CD8-positive, alpha-beta memory T cell (primary cell): ENCODE results near the gene SSR2. TPM values are rescaled to one million over a fixed set of nuclear protein-coding genes. Genes with fewer than 3 reads are reported as not detected.

Experiments
- CTCF ChIA-PET: fragments of 350-600 bp; sonication (Branson Sonifier 250); formaldehyde crosslinking; loops from one replicate; lab custom pipeline; 2021; ENCODE audit warnings: antibody characterized with exemption; lab: Charles Lee
- POLR2A ChIA-PET: fragments of 350-600 bp; sonication (Branson Sonifier 250); formaldehyde crosslinking; loops from one replicate; lab custom pipeline; 2021; ENCODE audit warnings: antibody characterized with exemption; lab: Charles Lee
- DNase-seq, 5 donors: peaks; one replicate each; pipeline versions ENCODE4 v3.0.0 to v3.0.0-alpha.2; 2020 to 2022; ENCODE audit warnings: mixed read lengths in 1 of 5
- H3K27ac ChIP-seq: one replicate; pipeline ENCODE4 v1.7.0; 2013; ENCODE audit warnings: low read depth, mild to moderate bottlenecking, low read length, moderate library complexity
- H3K27me3 ChIP-seq: 2 replicates; pipeline ENCODE4 v1.7.0; 2013; ENCODE audit warnings: low read length, mild to moderate bottlenecking; ENCODE audit not compliant: insufficient read depth, poor library complexity, severe bottlenecking
- H3K36me3 ChIP-seq: 2 replicates; pipeline ENCODE4 v1.7.0; 2013; ENCODE audit warnings: mild to moderate bottlenecking, low read length, moderate library complexity; ENCODE audit not compliant: insufficient read depth
- H3K4me1 ChIP-seq: 2 replicates; pipeline ENCODE4 v1.7.0; 2013; ENCODE audit warnings: mild to moderate bottlenecking, low read length, moderate library complexity; ENCODE audit not compliant: insufficient read depth
- H3K4me3 ChIP-seq: 2 replicates; pipeline ENCODE4 v1.7.0; 2013; ENCODE audit warnings: mild to moderate bottlenecking, low read length
- H3K9me3 ChIP-seq: 2 replicates; pipeline ENCODE4 v1.7.0; 2013; ENCODE audit warnings: mild to moderate bottlenecking, low read length
- H3K27ac Mint-ChIP-seq, 8 donors: one replicate each; pipeline ENCODE4 v1.8.0; 2020 to 2021; ENCODE audit warnings: mixed read lengths in 8 of 8, mild to moderate bottlenecking in 6 of 8, inconsistent platforms in 3 of 8, moderate library complexity in 3 of 8
- H3K27me3 Mint-ChIP-seq, 2 donors: one replicate each; pipeline ENCODE4 v1.8.0; 2020 to 2021; ENCODE audit warnings: mixed read lengths in 2 of 2, mild to moderate bottlenecking in 1 of 2, moderate library complexity in 1 of 2
- H3K36me3 Mint-ChIP-seq, 3 donors: one replicate each; pipeline ENCODE4 v1.8.0; 2020 to 2021; ENCODE audit warnings: mixed read lengths in 3 of 3, inconsistent platforms in 1 of 3, mild to moderate bottlenecking in 1 of 3
- H3K4me1 Mint-ChIP-seq, 3 donors: one replicate each; pipeline ENCODE4 v1.8.0; 2020 to 2021; ENCODE audit warnings: mixed read lengths in 3 of 3, inconsistent platforms in 1 of 3, mild to moderate bottlenecking in 1 of 3
- H3K4me3 Mint-ChIP-seq, 7 donors: one replicate each; pipeline ENCODE4 v1.8.0; 2020 to 2021; ENCODE audit warnings: mixed read lengths in 7 of 7, mild to moderate bottlenecking in 6 of 7, moderate library complexity in 4 of 7, inconsistent platforms in 2 of 7
- H3K9me3 Mint-ChIP-seq, 5 donors: one replicate each; pipeline ENCODE4 v1.8.0; 2020 to 2022; ENCODE audit warnings: mixed read lengths in 5 of 5, mild to moderate bottlenecking in 3 of 5, moderate library complexity in 2 of 5, inconsistent platforms in 1 of 5
- polyA plus RNA-seq: library from polyadenylated mRNA; unstranded; fragments of 300-500 nt; fragmentation: Illumina TruSeq; gene quantifications from one replicate; pipeline ENCODE4 v1.2.3, GENCODE V29; 2021
- total RNA-seq, 2 experiments: library from RNA; stranded (reverse); gene quantifications; one replicate each; pipeline ENCODE4 v1.2.3, GENCODE V29; 2021

Gene SSR2
- total and polyA plus RNA-seq, 3 experiments from 2014 or later, result 187 to 380 (median 190) TPM

DNA sequence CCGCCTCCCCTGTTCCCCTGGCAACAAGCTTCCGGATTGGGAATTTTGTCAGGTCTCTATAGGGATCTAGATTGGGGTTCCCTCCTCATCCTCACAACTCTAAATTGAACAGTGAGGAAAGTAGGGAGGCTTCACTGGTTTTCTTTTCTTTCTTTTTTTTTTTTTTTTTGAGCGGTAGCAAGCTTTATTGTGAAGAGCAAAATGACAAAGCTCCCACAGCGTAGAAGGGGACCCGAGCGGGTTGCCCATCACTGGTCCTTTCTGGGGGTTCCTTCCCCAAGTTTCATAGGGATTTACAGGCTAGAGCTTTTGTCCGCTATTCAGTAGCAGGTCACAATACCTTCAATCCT is 52.7 kb downstream of the SSR2 start:
- Mint-ChIP-seq H3K27me3 (no peaks in the 10 kb centered on the region), H3K27ac (peak overlapping the region; percentile 78 to 95 (median 91)), H3K4me1 (peaks cover 67 to 73% (median 71%) of the 10 kb centered on the region in 3 donors), H3K9me3 (no peaks in the 10 kb centered on the region), H3K4me3 (peak overlapping the region; percentile 52 to 76 (median 67)), H3K36me3 (peaks cover 0 to 82% (median 9%) of the 10 kb centered on the region in 3 donors)
- Histone ChIP-seq H3K36me3 (peaks cover 35% of the 10 kb centered on the region), H3K27ac (no peak overlapping the region), H3K9me3 (no peaks in the 10 kb centered on the region), H3K27me3 (no peaks in the 10 kb centered on the region), H3K4me3 (peak overlapping the region; percentile 15), H3K4me1 (peaks cover 70% of the 10 kb centered on the region)
- ChIA-PET CTCF (interaction anchor here (1.0 to 3.9 kb wide), 6 partner anchors 10 to 38 kb away, joined by 3 to 34 read pairs (median 4); partner anchors contain the start of gene ARHGEF2), POLR2A (interaction anchor here (0.7 to 3.3 kb wide), 4 partner anchors 9 to 22 kb away, joined by 3 to 31 read pairs (median 3); partner anchors contain the start of gene ARHGEF2)
- DNase-seq, result no peak

DNA sequence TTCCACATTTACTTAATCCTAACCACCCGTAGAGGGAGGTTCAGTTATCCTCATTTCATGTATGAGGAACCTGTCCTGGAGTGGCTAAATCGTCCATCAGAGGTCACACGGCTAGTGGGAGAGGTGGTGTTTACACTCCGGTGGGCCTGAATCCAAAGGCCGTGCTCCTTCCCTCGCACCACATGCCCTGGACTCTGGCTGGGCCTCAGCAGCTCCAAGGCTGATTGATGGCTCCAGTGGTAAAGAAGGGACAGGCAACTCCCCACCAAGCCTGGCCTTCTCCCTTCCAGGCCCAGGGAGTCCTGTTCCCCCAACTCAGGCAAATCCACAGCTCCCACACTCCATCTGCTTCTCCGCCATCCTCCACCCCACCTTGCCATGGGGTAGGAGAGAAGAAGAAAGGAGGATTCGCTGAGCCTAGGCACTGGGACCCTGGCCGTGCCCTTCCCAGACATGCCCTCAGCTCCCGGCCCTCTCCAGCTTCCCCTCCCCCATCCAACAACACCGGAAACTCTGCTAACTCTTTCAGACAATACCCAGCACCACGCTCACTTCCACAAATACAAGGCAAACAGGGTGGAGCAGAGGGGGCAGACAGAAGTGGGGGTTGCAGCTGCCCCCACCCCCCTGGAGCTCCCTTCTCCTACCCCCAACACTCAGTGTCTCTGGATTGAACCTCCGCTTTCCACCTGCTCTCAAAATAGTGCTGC is 53.3 kb downstream of the SSR2 start:
- CTCF ChIA-PET, result interaction anchor here (1.4 to 3.9 kb wide), 4 partner anchors 10 to 37 kb away, joined by 4 to 34 read pairs (median 8); partner anchors contain the start of gene ARHGEF2
- Mint-ChIP-seq H3K36me3 (peaks cover 0 to 82% (median 8%) of the 10 kb centered on the region in 3 donors), H3K27me3 (no peaks in the 10 kb centered on the region), H3K4me3 (peak overlapping the region; percentile 45 to 69 (median 64)), H3K9me3 (no peaks in the 10 kb centered on the region), H3K27ac (peak overlapping the region; percentile 78 to 95 (median 91)), H3K4me1 (peaks cover 65 to 73% (median 66%) of the 10 kb centered on the region in 3 donors)
- Histone ChIP-seq H3K27ac (no peak overlapping the region), H3K27me3 (no peaks in the 10 kb centered on the region), H3K36me3 (peaks cover 40% of the 10 kb centered on the region), H3K9me3 (no peaks in the 10 kb centered on the region), H3K4me3 (peak overlapping the region; percentile 15), H3K4me1 (peaks cover 69% of the 10 kb centered on the region)
- POLR2A ChIA-PET, result interaction anchor here (0.7 to 3.3 kb wide), 4 partner anchors 10 to 22 kb away, joined by 3 to 31 read pairs (median 3); partner anchors contain the start of gene ARHGEF2
- peak in 1 of 5 donors; percentile 59 for DNase-seq

DNA sequence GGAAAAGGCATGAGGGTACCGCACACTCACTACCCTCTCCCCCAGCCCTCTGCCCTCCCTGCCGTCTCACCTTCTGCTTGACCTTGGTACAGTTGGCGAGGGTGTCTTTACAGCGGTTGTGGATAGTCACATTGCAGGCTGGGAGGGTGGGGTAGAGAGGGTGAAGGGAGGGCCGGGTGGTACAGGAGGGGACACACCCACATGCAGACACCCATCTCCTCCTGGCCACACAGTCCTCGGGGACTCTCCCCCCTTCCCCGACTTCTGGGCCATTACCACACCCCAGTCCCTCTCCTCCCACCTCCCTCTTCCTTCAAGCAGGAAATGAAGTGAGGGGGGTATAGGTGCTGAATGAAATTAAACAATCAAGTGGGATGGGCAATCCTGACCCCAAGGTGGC is 54.0 kb downstream of the SSR2 start:
- CTCF ChIA-PET, result interaction anchor here (3.0 to 3.9 kb wide), 2 partner anchors 11 to 22 kb away, joined by 12 to 34 read pairs; partner anchors contain the start of gene ARHGEF2
- Histone ChIP-seq H3K4me3 (no peak overlapping the region), H3K4me1 (peaks cover 62% of the 10 kb centered on the region), H3K27me3 (no peaks in the 10 kb centered on the region), H3K9me3 (no peaks in the 10 kb centered on the region), H3K36me3 (peaks cover 47% of the 10 kb centered on the region), H3K27ac (no peak overlapping the region)
- peak overlapping the region in 3 of 7 donors; percentile 47 to 64 (median 60) for H3K4me3 Mint-ChIP-seq
- peaks cover 62 to 73% (median 62%) of the 10 kb centered on the region in 3 donors for H3K4me1 Mint-ChIP-seq
- H3K27ac Mint-ChIP-seq, result peak overlapping the region; percentile 80 to 95 (median 88)
- no peaks in the 10 kb centered on the region for H3K27me3 Mint-ChIP-seq
- H3K9me3 Mint-ChIP-seq, result no peaks in the 10 kb centered on the region
- POLR2A ChIA-PET, result interaction anchor here (1.4 to 3.3 kb wide), 2 partner anchors 10 to 23 kb away, joined by 3 to 31 read pairs; partner anchors contain the start of gene ARHGEF2
- peaks cover 0 to 83% (median 8%) of the 10 kb centered on the region in 3 donors for H3K36me3 Mint-ChIP-seq
- no peak for DNase-seq

DNA sequence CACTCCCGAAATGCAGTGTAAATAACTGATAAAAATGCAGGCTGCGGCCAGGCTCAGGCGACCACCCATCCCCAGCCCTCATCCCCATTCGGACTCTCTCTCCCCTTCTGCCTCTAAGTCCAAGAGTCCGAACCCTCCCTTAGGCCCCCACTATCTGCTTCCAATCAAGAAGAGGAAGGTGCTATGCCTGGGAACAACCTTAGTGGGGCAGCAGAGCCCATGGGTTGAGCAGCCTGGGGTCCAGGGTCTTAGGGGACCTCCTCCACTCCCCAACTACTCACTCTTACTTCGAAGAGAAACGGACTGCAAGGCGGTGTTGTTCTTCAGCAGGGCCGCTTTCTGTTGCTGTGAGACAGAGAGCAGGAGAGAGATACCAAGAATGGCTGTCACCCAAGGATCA is 54.6 kb downstream of the SSR2 start:
- H3K4me1 ChIP-seq, result peaks cover 57% of the 10 kb centered on the region
- ChIA-PET CTCF (interaction anchor here (3.0 to 3.9 kb wide), 2 partner anchors 11 to 23 kb away, joined by 12 to 34 read pairs; partner anchors contain the start of gene ARHGEF2), POLR2A (interaction anchor here (0.9 to 3.3 kb wide), 2 partner anchors 11 to 34 kb away, joined by 3 to 31 read pairs; partner anchors contain the start of gene ARHGEF2)
- Mint-ChIP-seq H3K27me3 (no peaks in the 10 kb centered on the region), H3K4me1 (peaks cover 56 to 69% (median 59%) of the 10 kb centered on the region in 3 donors), H3K36me3 (peaks cover 0 to 87% (median 8%) of the 10 kb centered on the region in 3 donors), H3K4me3 (peak overlapping the region in 2 of 7 donors; percentile 39 to 64), H3K27ac (peak overlapping the region; percentile 40 to 95 (median 84)), H3K9me3 (no peaks in the 10 kb centered on the region)
- H3K27ac ChIP-seq, result no peak overlapping the region
- H3K27me3 ChIP-seq, result no peaks in the 10 kb centered on the region
- DNase-seq, result no peak
- H3K9me3 ChIP-seq, result no peaks in the 10 kb centered on the region
- no peak overlapping the region for H3K4me3 ChIP-seq
- peaks cover 51% of the 10 kb centered on the region for H3K36me3 ChIP-seq

DNA sequence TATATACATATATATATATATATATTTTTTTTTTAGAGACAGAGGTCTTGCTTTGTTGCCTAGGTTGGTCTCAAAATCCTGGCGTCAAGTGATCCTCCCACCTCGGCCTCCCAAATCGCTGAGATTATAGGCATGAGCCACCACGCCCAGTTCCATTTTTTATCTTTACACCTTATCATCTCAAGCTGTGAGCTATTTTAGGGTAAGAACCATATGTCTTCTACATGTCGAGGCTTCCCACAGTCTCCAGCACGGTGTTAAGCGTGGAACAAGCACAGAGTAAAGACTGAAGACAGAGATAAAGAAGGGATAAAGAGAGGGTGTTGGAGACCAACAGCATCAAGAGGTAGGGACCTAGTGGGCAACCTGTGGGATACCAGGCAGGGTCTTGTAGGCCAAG is 56.6 kb downstream of the SSR2 start:
- CTCF ChIA-PET, result interaction anchor here (1.4 kb wide), 1 partner anchor 33 kb away, joined by 3 read pairs; no protein-coding TSS in a partner anchor
- no peak overlapping the region for H3K4me3 Mint-ChIP-seq

DNA sequence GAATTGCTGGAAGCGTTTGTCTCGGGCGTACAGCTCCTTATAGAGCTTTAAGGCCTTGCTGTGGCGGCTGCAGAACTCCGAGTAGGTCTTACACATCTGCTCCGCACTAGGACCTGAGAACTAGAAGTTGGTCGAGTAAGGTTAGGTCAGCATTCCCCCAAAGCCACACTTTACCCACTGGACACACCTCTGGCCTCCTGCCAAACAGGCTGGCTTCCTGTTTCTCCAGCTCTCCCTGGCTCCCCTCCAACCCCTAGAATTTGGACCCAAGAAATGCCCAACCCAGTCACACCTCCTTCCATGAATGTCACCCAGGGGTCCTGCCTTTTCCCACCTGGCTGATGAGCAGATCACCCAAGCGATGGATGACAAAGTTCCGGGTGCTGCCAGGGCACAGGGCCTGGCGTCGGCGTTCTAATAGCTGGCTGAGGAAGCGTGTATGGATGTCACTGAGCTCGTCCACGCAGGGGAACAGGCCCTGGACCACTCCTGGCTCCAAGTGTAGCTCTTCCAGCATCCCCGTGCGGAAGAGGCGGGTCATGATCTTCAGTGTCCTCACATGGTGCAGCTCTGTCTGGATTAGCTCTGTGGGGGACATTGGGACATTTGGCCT is 58.0 kb downstream of the SSR2 start:
- Histone ChIP-seq H3K36me3 (peaks cover 70% of the 10 kb centered on the region), H3K4me3 (no peak overlapping the region), H3K9me3 (no peaks in the 10 kb centered on the region), H3K4me1 (peaks cover 23% of the 10 kb centered on the region), H3K27me3 (no peaks in the 10 kb centered on the region), H3K27ac (no peak overlapping the region)
- DNase-seq, result no peak
- no peaks in the 10 kb centered on the region for H3K27me3 Mint-ChIP-seq
- CTCF ChIA-PET, result interaction anchor here (0.9 to 1.5 kb wide), 5 partner anchors 14 to 59 kb away, joined by 3 to 4 read pairs (median 3); no protein-coding TSS in a partner anchor
- POLR2A ChIA-PET, result interaction anchor here (0.7 to 0.9 kb wide), 2 partner anchors 14 to 26 kb away, joined by 3 to 4 read pairs; no protein-coding TSS in a partner anchor
- peaks cover 22 to 37% (median 26%) of the 10 kb centered on the region in 3 donors for H3K4me1 Mint-ChIP-seq
- peak overlapping the region in 7 of 8 donors; percentile 38 to 87 (median 66) for H3K27ac Mint-ChIP-seq
- H3K36me3 Mint-ChIP-seq, result peaks cover 0 to 87% (median 14%) of the 10 kb centered on the region in 3 donors
- no peaks in the 10 kb centered on the region for H3K9me3 Mint-ChIP-seq
- no peak overlapping the region for H3K4me3 Mint-ChIP-seq

More for the DNA sequence above, 56.6 kb downstream of the SSR2 start:
- H3K27me3 ChIP-seq, result no peaks in the 10 kb centered on the region
- peaks cover 0 to 90% (median 14%) of the 10 kb centered on the region in 3 donors for H3K36me3 Mint-ChIP-seq
- H3K4me1 Mint-ChIP-seq, result peaks cover 37 to 52% (median 41%) of the 10 kb centered on the region in 3 donors
- POLR2A ChIA-PET, result no interaction called here
- H3K4me3 ChIP-seq, result no peak overlapping the region
- DNase-seq, result no peak
- H3K9me3 ChIP-seq, result no peaks in the 10 kb centered on the region
- H3K27me3 Mint-ChIP-seq, result no peaks in the 10 kb centered on the region
- H3K27ac ChIP-seq, result no peak overlapping the region
- H3K4me1 ChIP-seq, result peaks cover 38% of the 10 kb centered on the region
- H3K9me3 Mint-ChIP-seq, result no peaks in the 10 kb centered on the region
- peaks cover 69% of the 10 kb centered on the region for H3K36me3 ChIP-seq
- H3K27ac Mint-ChIP-seq, result peak overlapping the region in 5 of 8 donors; percentile 40 to 84 (median 54)

DNA sequence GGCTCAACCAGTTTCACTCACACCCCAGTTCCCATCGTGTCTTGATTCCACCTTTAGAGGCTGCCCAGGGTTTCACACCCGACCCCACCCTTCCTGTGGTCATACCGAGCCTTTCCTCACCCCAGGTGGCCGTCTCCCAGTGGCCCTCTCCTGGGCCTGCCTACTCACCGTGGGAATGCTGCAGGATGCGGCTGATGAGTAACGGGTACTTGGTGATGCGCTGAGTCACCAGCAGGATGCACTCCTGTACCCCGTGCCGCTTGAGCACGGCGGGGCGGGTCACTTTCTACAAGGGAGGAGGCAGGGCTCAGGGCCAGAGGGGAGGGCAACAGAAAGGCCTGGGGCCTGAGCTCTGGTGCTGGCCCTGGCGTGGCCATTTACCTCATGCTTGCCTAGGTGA is 58.8 kb downstream of the SSR2 start:
- Histone ChIP-seq H3K36me3 (peaks cover 77% of the 10 kb centered on the region), H3K27ac (no peak overlapping the region), H3K4me3 (no peak overlapping the region), H3K27me3 (no peaks in the 10 kb centered on the region), H3K4me1 (peaks cover 15% of the 10 kb centered on the region), H3K9me3 (no peaks in the 10 kb centered on the region)
- no peak for DNase-seq
- H3K9me3 Mint-ChIP-seq, result no peaks in the 10 kb centered on the region
- peaks cover 14 to 30% (median 18%) of the 10 kb centered on the region in 3 donors for H3K4me1 Mint-ChIP-seq
- H3K27me3 Mint-ChIP-seq, result no peaks in the 10 kb centered on the region
- ChIA-PET POLR2A (no interaction called here), CTCF (interaction anchor here (0.9 to 1.7 kb wide), 4 partner anchors 22 to 58 kb away, joined by 3 to 6 read pairs (median 3); no protein-coding TSS in a partner anchor)
- H3K36me3 Mint-ChIP-seq, result peaks cover 6 to 87% (median 20%) of the 10 kb centered on the region in 3 donors
- H3K27ac Mint-ChIP-seq, result peak overlapping the region in 7 of 8 donors; percentile 66 to 93 (median 79)
- H3K4me3 Mint-ChIP-seq, result no peak overlapping the region
